GM19372 (cell line): ENCODE data around the gene SCUBE1.

Source experiments
- ATAC-seq: cut with Tn5 transposase; IDR thresholded peaks from one replicate; pipeline ENCODE4 v1.9.1; 2021; ENCODE audit warnings: mild to moderate bottlenecking, low read depth, moderate library complexity; ENCODE audit not compliant: unreplicated experiment

SCUBE1 gene

DNA sequence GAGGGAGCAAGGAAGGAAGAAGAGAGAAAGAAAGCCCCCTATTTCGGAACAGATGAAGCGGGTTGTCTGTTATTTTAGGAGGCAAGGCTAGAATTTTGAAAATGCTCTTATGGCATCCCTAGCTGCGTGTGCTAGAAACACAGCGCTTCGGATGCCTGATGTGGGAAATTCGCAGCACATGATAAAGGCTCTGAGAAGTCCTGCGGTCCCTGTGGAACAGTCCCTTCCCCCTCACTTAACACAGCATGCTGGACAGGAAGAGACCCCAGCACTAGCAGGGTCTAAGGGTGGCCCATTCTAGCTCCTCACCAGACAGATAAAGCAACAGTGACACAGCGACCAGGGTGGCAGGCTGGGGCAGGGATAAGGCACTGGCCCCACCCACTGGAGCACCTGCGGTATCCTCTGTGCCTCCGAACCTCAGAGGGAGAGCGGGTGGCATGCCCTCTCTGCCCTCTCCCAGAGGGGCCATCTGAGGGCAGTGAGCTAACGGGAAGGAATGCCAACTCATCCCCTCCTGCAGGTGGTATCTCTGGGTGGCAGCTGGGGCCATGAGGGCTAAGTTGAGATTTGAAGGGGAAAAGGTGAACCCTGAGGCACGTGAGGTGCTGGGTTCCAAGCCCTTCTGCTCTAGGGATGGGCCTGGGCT is 75.7 kb downstream of the SCUBE1 start:
- no peak for ATAC-seq

DNA sequence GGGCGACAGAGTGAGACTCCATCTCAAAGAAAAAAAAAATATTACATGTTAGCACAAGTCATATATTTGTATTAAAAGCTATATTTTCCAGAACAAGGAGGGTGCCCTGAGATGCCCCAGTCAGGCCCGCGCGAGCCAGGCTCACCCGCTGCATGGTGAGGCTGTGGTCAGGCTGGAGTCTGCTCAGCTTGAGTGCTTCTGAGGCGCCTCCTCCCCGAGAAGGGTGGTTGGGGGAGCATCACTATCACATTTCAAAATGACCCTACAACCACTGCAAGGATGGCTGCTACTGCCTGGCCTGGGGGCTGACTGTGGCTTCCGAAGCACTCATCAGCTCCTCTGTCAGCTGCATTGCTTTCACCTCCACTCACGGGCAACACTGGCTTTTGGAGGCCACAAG is 77.1 kb downstream of the SCUBE1 start:
- no peak for ATAC-seq

DNA sequence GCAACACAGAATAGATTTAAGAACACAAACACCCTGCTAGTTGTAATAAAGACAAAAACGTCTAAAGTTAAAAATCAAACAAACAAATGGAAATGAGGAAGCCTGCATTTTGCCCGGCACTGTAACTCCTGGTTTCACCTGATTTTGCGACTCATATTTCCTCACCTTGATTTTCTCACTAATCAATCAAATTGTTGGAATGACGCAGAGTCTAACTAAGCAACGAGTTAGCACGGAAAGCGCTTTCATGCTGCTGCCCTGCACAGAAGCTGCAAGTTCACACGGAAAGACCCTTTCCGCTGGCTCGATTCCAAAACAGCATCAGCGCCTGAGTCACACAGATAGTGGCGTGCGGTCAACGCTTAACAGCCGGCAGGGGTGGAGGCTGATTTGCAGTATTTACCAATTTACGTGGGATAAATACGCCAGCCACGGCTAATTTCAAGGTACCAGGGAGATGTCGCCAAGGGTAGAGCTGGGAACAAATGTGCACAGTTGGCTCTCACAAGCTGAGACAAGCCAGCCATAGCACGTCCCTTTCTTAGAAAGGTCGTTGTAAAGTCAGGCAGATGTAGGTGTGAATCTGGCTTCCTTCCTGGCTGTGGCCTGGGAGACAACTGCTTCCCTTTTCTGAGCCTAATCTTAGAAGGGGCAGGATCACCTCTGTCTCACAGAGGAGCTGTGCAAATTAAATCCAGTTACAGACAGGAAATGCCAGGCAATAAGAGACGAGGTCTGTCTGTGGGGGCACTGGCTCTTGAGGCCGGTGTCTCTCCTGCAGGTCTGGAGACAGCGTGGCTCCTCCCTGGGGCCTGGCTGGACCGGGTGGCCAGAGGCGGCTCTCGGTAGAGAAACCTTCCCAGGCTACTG is 79.3 kb downstream of the SCUBE1 start:
- peak; percentile 76 for ATAC-seq

DNA sequence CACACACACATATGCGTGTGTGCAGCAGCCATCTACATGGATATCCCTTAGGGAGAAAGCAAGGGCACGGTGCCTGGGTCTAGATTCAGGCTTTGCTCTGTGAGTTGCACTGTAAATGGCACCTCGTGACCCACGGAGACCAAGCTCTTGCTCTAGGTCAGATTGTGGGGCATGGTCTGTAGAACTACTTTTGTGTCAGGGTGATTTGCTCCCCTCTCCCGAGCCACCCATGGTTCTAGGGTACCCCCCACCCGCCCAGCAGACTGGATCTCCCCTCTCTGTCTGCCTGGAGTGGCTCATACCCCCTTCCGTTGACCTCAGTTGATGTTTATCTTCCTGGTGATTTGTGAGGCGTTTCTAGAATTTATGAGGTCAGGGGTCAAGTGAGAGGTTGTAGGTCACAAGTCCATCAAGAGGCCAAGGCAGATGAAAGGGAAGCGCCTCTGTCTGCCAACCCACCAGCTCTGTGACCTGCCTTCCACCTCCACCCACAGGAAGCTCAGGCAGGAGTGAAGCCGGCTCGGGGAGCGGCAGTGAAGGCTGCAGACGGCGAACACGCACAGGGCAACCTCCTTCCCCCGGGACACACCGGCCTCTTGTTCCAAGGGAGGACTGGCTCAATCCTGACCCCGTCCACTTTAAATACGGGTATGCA is 80.1 kb downstream of the SCUBE1 start:
- ATAC-seq = no peak

DNA sequence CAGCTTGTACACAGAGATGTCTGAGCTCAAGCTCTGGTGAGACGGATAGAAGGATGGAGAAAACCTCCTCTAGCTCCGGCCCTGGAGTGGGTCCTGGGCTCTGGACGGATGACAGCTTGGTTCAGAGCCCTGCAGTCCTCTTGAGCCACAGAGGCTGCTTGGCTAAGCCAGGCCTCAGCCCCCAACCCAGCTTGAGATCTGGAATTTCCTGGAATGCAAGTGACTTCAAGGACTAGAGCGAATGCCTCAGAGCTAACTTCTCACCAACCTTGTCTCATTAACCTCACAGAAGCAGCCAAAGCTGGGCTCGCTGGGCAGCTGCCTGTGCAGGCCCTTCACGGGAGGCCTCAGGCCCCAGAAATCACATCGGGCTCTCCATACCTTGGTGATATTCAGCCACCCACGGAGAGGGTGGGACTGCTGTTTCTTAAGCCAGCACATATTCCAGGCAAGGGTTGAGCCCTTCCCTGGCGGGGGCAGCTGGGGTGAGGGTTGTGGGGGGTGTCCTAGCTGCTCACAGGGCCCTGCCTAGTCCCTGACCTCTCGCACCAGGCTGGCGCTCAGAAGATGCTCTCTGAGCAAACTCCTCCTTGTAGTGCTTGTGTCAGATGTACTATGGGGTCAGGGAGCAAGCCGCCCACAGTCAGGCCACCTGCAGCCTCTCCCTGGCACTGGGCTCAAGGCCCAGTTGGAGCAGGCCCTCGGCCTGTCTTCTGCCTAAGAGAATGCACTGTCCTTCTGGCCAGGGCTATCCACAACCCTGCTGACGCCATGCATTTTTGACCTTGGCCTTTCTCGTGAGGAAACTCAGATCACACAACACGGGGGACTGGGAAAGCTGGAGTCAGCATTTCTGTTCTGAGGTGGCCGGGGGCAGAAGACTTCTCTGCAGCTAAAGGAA is 82.6 kb downstream of the SCUBE1 start:
- ATAC-seq = no peak

DNA sequence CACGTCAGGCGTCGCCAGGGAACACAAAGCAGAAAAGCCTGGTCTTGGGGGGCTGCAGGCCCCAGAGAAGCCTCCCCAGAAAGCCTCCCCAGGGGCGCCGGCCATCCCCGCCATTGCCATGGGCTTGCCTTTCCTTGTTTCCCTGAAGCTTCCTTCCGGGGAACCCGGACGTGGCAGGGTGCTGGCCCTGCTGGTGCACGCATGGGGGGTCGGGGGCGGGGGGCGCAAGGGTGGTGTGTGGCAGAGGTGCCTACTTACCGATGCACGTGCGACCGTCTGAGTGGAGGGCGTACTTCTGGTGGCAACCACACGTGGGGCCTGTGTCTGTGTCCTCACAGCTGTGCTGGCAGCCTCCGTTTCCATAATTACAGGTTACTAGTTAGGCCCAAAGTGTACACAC is 85.2 kb downstream of the SCUBE1 start:
- ATAC-seq = no peak

DNA sequence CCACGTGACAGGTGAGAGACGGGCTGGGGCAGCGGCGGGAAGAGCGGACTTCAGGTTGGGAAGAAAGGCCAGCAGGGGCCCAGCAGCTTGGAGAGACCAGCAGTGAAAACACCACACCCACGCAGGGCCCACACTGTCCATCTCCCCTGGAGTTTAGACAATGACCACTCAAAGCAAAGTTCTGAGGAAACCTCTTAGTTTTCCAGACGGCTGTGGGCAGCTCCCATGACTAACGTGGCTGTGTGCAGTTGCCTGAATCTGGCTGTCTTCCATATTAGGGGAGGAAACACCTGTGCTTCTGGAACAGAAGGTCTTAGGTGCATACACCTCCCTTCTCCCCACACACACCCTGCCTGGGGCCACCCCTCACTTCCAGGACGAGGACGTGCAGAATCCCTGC is 85.6 kb downstream of the SCUBE1 start:
- ATAC-seq = no peak

DNA sequence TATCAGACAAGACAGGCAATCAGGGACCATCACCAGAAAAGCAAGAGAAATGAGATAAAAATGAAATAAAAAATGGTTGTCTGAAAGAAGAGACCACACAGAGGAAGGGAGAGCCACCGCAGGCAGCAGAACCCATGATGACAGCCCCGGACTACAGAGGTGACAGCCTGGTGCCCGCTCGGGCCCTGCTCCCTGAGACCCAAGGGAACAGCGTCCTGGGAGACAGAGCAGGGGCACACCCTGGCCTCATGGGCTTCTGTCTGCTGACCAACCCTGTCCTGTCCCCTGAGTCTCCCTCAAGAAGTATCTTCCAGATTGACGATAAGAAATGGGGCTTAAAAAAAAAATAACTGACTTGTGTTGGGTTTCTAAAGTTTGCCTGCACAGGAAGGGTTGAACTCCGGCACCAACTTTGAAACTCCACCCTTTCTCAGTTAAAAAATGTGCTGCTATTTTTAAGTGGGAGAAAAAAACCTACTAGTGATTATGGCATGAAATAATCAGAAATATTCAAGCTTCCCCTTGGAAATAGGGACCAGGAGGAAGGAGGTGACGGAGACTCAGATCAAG is 86.1 kb downstream of the SCUBE1 start:
- ATAC-seq = no peak

DNA sequence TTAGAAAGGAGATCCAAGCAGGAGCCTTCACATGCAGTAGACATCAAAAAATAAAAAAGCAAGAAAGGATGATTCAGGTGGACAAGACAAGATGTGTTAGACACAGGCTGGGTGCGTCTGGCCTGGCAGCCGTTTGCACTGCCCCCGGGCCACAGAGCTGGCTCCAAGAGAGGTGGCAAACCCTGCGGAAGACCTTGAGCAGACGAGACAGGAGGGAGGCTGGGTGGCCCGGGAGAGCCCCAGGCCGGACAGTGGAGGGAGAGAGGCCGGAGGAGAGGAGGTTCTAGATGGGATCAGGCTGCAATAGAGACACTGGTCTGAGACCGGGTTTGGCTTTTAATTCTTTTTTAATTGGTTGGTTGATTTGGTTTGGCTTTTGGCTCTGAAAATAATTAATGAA is 86.6 kb downstream of the SCUBE1 start:
- ATAC-seq = no peak

DNA sequence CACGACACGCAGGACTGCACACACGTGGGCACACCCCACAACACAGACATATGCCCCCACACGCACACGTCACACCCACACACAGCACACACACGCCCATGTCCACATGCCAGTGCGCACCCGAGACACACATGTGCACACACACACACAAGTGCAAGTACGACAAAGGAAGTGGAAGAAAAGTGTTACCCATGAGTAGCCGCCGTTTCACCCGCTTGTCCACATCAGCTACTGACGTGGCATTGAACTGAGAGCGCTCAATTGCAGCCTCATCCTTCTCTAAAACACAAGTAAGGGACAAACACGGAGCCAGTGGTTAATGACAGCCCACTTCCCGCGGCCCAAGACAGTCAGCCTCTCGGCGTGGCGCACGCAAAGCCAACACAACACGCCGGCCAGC is 87.9 kb downstream of the SCUBE1 start:
- no peak for ATAC-seq

DNA sequence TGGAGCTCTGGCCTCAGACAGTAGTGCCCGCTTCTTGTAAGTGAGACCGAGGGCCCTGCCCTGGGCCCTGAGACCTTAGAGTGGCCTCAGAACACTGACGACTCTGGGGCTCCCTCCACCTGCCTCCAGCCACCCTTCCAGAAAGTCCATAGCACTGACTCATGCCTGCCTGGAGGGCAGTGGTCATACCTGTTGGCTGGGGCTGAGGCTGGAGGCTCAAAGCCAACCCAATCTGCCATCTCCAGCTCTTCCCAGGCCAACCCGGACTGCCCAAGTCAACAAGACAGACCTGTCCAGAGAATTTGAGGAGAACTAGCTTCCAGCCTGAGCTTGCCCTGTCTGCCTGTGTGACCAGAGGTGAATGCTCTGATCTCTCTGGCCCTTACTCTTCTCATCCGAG is 89.3 kb downstream of the SCUBE1 start:
- no peak for ATAC-seq

DNA sequence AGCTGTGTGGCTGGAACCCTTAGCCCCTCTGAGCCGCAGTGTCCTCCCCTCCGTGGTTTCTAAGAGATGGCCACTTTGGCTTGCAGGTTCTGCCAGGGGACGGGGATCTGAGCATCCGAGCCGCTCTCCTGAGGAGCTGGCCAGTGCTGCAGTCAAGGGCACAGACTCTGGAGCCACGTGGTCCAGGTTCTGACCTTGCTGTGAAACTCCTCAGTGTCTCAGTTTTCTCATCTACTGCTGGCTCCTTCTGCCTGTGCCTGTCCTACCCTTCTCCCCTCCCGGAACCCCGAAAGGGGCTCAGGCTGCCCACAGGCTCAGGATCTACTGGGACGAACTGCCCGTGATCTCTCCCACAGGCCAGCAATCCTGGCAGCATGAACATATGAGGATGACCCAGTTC is 90.9 kb downstream of the SCUBE1 start:
- ATAC-seq = no peak

DNA sequence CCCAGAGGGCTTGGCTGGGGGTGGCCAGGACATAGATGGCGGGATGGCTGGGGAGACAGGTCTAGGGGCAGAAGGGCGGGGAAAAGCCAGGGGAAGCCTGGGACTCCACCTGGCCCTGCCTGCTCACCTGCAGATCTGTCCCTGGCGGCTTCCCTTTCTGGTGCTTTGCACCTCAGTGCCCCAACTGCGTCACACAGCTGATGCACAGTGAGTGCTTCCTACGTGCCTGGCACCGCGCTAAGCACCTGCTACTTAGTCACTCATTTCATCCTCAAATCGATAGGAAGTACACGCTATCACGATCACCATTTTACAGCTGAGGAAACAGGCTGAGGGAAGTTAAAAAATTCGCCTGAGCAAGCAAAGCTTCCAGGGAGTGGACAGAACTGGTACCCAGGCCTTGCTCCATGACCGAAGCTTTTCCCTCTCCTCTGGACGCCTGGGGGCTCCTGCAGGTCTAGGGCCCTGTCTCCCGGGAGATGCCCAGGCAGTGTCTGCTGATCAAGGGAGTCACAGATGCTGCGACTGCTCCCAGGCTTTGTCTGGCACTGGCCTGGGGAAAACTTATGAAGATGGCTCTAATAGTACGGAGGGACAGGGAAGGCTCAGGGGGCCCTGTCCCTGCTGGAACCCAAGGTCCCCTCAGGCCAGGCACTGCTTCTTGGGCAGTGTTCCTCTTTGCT is 93.2 kb downstream of the SCUBE1 start:
- no peak for ATAC-seq

DNA sequence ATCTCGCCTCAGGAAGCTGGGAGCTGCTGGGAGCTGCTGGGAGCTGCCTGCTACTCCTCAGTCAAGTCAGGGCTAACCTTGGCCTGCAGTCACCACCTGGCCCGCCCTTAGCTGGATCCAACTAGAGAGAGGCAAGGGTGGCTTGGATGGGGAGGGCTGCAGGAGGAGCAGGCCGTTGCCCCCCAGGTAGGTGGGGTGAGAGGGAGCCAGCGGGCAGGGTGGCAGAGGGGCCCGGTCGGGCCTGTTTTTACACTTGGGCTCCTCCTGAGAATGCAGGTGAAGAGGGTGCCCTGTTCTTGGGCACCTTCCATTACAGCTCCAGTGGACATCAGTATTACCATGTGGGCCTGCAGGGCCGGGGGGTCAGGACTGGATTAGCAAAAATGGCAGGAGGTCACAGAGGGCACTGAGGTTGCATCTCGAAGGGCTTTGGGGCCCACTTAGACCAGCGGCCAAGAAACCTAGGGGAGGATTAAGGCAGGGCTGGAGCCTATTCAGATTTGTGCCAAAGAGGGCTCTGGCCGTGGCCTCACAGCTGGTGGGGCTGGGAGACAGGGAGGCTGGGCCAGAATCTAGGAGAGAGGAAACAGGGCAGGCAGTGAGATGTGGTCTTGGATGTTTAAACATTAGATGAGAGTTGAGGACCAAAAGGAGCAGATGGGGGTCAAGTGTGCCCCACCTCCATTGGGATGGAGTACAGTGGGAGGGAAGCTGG is 95.5 kb downstream of the SCUBE1 start:
- ATAC-seq = no peak

DNA sequence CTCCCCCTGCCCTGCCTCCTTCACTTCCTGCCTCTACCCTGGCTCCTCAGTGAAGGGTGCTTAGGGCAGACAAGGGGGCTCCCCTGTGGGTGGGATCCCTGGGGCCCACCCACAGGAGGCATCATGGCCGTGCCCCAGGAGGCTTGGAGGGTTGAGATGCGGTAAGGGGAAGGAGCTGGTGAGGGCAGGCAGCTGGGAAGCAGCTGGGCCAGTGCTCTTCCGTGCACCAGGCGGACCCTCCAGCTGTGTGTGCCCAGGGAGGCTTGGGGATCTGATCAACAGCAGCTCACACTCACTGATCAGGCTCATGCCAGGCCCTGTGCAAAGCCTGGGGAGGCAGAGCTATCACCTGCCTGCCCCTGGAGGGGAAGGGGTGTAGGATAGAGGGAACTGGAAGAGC is 97.0 kb downstream of the SCUBE1 start:
- ATAC-seq = no peak

DNA sequence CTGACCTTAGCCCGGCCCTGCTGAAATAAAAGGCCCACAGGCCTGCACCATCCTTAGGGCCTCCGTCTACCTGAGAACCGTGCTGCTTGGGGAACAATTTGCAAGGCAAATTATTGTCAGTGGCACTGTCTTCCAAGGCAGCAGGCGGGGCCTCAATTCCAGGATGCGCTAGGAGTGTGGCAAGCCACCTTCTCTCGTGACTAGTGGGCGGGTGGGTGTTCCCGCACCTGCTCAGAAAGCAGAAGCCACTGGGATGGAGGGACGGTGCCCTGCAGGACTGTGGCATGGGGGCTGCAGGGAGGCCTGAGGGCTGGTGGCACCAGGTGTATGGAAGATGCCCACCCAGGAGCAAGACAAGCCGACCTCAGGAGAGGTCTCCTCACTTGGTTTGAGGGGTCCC is 97.5 kb downstream of the SCUBE1 start:
- ATAC-seq = no peak

DNA sequence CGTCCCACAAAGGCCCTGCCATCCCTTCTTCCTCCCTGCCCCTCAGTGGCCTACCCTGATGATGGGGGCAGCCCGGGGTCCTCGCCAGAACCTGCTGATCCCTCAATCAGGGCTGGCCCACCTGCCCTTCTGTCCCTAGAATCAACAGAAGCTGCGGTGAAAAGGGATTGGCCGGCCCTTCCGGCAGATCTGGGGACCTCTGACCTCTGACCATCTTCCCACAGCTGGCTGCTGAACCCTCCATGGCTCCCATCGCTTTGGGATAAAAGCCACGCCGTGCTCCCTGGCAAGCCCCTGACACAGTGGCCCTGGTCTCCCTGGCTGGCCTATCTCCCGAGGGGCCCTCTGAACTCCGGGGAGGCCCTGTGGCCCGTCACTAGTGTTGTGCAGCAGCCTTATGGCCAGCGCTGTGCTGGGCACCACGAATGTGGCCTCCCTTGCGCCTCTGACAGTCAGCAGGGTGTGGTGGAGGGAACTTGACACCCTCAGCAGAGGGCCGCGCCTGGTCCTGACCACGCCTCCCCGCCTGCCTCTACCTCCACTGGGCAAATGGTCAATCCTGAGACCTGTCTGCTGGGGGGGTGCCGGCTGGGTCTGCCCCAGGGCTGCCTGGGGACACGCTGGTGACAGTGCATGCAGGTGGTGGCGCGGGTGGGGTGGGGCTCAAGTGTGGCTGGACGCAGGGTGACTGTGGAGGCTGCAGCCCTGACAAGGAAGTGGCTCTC is 98.2 kb downstream of the SCUBE1 start:
- no peak for ATAC-seq

DNA sequence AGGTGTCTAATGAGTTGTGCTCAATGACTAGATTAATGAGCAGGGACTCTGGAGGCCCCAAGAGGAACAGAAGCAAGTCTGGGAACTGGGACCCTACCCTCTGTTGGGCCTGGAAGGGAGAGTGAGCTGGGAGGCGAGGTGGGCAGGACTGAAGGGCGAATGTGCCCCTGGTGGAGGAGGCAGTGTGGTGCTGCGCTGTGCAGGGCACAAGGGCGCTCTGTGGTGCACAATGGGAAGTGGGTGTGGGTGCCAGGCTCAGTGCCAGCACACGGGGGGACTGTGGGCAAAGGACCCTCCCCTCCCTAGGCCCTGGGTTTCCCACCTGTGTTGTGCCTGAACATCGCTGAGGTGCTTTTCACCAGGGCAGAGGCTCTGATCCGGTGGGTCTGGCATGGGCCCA is 98.8 kb downstream of the SCUBE1 start:
- no peak for ATAC-seq
